ENCODE measurements around the gene NT5DC3. TPM values are rescaled to one million over a fixed set of nuclear protein-coding genes. Genes with fewer than 3 reads are reported as not detected.
"Not testable (repeated sequence)": the region's sequence is repeated elsewhere in the genome, so short reads cannot be mapped to it uniquely, and the experiment has no call there.

The NT5DC3 gene
- total RNA-seq, 1 donor from 2014 or later: 4.0 TPM

DNA sequence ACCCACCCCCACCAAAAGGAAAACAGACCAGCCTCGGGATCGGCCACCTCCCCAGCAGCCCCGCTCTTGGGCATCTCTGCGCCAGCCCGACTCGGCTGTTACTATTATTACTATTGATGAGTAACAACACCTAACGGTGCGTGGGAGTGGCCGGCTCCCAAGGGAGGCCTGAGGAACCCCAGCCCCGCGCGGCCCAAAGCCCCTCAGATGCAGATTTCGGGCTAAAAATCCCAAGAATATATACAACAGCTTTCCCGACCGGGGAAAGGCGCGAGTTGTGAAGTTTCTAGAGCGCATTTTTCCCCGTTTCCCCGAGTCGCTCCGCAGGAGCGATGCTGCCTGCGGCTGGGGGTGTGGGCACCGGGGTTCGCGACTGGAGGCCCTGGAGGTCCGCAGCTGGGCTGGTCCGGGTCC is 565 bp downstream of the NT5DC3 start:
- peak overlapping the region; percentile 54 for H3K27ac ChIP-seq
- intact Hi-C loops (cut with DNase I): no loop called here

DNA sequence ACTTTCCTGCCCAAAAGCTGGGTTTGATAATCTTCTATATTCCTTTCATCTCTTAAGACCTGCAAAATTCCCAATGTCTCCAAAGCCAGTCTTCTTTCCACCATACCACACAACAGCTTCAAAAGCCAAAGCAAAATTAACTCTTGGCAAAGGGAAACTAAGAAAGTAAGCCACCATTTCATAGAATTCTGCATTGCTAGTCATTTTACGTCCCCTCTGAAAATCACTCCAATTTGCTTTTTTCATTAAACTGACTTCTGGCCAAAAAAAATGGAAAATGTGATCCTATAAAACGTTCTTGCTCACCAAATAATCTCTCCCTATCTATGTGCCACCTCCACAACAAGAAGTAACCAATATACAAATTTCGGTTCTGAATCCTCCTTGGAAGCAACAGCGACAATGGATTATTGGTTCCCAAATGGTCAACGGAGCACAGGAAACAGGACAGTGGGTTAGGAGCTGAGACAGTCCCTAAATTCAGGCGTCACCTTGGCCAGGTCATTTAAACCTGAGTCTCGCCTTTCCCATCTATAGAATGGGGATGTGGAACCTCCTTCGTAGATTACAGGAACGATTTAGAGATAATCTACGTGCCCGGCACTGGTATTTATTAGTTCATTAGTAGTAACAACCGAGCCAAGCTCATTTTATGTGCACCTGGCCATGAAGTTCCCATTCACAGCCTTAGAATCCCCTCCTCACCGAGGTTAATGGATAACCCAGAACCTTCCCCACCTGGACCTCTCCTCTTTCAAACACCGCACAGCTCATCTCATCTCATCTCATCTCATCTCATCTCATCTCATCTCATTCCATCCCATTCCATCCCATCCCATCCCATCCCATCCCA is 1.2 kb downstream of the NT5DC3 start:
- Histone ChIP-seq H3K27ac (no peak overlapping the region), H3K9me3 (no peaks in the 10 kb centered on the region), H3K27me3 (ENCODE audit: low read depth) (no peaks in the 10 kb centered on the region), H3K4me1 (peaks cover 19% of the 10 kb centered on the region), H3K36me3 (no peaks in the 10 kb centered on the region), H3K4me3 (peak overlapping the region; percentile 73)
- no peak for DNase-seq
- ATAC-seq: no peak
- TF ChIP-seq, protein P1, sequence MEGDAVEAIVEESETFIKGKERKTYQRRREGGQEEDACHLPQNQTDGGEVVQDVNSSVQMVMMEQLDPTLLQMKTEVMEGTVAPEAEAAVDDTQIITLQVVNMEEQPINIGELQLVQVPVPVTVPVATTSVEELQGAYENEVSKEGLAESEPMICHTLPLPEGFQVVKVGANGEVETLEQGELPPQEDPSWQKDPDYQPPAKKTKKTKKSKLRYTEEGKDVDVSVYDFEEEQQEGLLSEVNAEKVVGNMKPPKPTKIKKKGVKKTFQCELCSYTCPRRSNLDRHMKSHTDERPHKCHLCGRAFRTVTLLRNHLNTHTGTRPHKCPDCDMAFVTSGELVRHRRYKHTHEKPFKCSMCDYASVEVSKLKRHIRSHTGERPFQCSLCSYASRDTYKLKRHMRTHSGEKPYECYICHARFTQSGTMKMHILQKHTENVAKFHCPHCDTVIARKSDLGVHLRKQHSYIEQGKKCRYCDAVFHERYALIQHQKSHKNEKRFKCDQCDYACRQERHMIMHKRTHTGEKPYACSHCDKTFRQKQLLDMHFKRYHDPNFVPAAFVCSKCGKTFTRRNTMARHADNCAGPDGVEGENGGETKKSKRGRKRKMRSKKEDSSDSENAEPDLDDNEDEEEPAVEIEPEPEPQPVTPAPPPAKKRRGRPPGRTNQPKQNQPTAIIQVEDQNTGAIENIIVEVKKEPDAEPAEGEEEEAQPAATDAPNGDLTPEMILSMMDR (IDR thresholded peaks at IDR 0.05): no peak
- intact Hi-C loops (cut with DNase I): no loop called here

More for the DNA sequence above, 565 bp downstream of the NT5DC3 start:
- H3K9me3 ChIP-seq: no peaks in the 10 kb centered on the region
- TF ChIP-seq, protein P1 (IDR thresholded peaks at IDR 0.05): no peak
- H3K27me3 ChIP-seq (ENCODE audit: low read depth): no peaks in the 10 kb centered on the region
- peaks cover 19% of the 10 kb centered on the region for H3K4me1 ChIP-seq
- no peaks in the 10 kb centered on the region for H3K36me3 ChIP-seq
- peak overlapping the region; percentile 73 for H3K4me3 ChIP-seq
- DNase-seq: peak; percentile 55
- ATAC-seq: peak in 1 of 2 donors; percentile 13

DNA sequence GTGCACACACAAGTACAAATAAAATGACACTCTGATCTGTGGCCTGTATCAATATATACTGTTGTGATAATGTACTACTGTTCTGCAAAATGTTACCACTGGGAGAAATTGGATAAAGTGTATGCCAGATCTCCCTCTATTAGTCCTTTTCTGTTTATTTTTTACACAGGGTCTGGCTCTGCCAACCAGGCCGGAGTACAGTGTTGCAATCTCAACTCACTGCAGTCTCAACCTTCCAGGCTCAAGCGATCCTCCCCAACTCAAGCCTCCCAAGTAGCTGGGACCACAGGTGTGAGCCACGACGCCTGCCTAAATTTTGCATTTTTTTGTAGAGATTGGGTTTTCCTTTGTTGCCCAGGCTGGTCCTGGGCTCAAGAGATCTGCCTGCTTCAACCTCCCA is 1.9 kb downstream of the NT5DC3 start:
- peaks cover 19% of the 10 kb centered on the region for H3K4me1 ChIP-seq
- no peak overlapping the region for H3K4me3 ChIP-seq
- ATAC-seq: no peak
- no peak for DNase-seq
- intact Hi-C loops (cut with DNase I): no loop called here
- H3K9me3 ChIP-seq: no peaks in the 10 kb centered on the region
- TF ChIP-seq, protein P1 (IDR thresholded peaks at IDR 0.05): no peak
- H3K27ac ChIP-seq: no peak overlapping the region
- H3K36me3 ChIP-seq: no peaks in the 10 kb centered on the region
- no peaks in the 10 kb centered on the region for H3K27me3 ChIP-seq (ENCODE audit: low read depth)

DNA sequence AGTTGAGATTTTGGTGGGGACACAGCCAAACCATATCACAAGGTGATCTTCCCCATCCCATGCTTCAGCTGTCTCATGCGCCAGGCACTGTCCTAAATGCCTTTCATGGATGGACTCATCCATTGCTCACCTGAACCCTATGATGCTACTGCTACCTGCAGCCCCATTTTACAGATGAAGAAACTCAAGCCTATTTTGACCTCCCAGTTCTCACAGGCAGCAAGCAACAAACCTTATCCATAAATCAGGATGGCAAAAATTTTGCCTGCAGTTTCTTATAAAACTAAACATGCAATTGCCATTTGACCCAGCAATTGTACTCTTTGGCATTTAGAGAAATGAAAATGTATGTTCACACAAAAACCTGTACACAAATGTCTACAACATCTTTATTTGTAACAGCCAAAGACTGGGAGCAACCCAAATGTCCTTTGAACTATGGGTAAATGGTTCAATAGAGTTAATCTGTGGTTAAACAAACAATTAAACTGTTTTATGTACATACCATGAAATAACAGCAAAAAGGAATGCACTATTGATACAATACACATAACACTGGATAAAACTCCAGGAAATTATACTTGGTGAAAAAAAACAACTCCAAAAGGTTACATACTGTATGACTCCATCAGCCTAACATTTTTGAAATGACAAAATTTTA is 2.6 kb downstream of the NT5DC3 start:
- Histone ChIP-seq H3K36me3 (no peaks in the 10 kb centered on the region), H3K27me3 (ENCODE audit: low read depth) (no peaks in the 10 kb centered on the region), H3K4me3 (no peak overlapping the region), H3K9me3 (no peaks in the 10 kb centered on the region), H3K4me1 (peaks cover 19% of the 10 kb centered on the region), H3K27ac (no peak overlapping the region)
- intact Hi-C loops (cut with DNase I): no loop called here
- TF ChIP-seq, protein P1 (IDR thresholded peaks at IDR 0.05): no peak
- ATAC-seq (no peak), DNase-seq (no peak)

DNA sequence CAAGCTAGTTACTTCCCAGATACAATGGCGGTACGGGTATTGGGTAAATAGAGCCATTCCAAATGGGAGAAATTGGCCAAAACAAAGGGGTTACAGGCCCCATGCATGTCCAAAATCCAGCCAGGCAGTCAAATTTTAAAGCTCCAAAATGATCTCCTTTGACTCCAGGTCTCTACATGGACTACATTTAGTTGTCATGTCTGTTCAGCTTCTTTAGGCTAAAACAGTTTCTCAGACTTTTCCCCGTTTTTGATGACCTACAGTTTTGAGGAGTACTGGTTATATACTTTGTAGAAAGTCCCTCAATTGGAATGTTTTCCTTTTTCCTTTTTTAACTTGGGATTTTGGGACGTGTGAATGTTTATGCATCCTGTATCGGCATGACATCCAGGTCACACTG is 4.7 kb downstream of the NT5DC3 start:
- no peak for ATAC-seq

DNA sequence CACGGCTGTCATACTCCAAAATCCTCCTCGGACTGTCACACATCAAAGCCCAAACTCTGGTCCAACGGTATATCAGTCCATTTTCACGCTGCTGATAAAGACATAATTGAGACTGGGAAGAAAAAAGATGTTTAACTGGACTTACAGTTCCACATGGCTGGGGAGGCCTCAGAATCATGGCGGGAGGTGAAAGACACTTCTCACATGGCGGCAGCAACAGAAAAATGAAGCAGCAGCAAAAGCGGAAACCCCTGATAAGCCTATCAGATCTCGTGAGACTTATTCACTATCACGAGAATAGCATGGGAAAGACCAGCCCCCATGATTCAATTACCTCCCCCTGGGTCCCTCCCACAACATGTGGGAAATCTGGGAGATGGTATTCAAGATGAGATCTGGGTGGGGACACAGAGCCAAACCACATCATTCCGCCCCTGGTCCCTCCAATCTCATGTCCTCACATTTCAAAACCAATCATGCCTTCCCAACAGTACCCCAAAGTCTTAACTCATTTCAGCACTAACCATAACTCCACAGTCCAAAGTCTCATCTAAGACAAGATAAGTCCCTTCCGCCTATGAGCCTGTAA is 5.2 kb downstream of the NT5DC3 start:
- H3K36me3 ChIP-seq; H3K27me3 ChIP-seq (ENCODE audit: low read depth); H3K27ac ChIP-seq; intact Hi-C loops (cut with DNase I); DNase-seq; ATAC-seq; H3K9me3 ChIP-seq; H3K4me3 ChIP-seq: not testable (repeated sequence)
- peaks cover 19% of the 10 kb centered on the region for H3K4me1 ChIP-seq

More for the DNA sequence above, 4.7 kb downstream of the NT5DC3 start:
- H3K36me3 ChIP-seq: no peaks in the 10 kb centered on the region
- no peak overlapping the region for H3K27ac ChIP-seq
- H3K4me3 ChIP-seq: no peak overlapping the region
- no peaks in the 10 kb centered on the region for H3K9me3 ChIP-seq
- H3K27me3 ChIP-seq (ENCODE audit: low read depth): no peaks in the 10 kb centered on the region
- peaks cover 19% of the 10 kb centered on the region for H3K4me1 ChIP-seq
- no peak for DNase-seq
- TF ChIP-seq, protein P1 (IDR thresholded peaks at IDR 0.05): no peak
- intact Hi-C loops (cut with DNase I): no loop called here
